Pancreas (tissue), 10 donors: ENCODE results near the gene KCNMA1. TPM values are rescaled to one million over a fixed set of nuclear protein-coding genes. Genes with fewer than 3 reads are reported as not detected.
A peak's percentile ranks its signal among the peaks of the same experiment; 100 is the strongest.

Experiments
- ATAC-seq, 4 donors: fragments of 200-7000 bp; cut with Tn5 transposase; one replicate each; pipeline versions ENCODE4 v1.8.0 to v1.9.1; 2020; ENCODE audit warnings: mild to moderate bottlenecking in 4 of 4, moderate library complexity in 4 of 4
- DNase-seq, 6 donors: peaks; one replicate each; pipeline ENCODE4 v3.0.0-alpha.2; 2020
- FAIRE-seq: peaks from 2 replicates; lab custom pipeline; 2012; peaks lifted over from hg19 to GRCh38; lab: Jason Lieb, UNC
- H3K27ac ChIP-seq, 4 donors: fragments of 200-600 bp; sonication (generic); 1 replicate in 3 of 4; 2 replicates in 1 of 4; pipeline versions ENCODE4 v1.5.0 to v1.8.0; 2020
- H3K27me3 ChIP-seq, 4 donors: fragments of 200-600 bp; one replicate each; pipeline ENCODE4 v1.8.0; 2021
- H3K36me3 ChIP-seq, 3 donors: fragments of 200-600 bp; sonication (generic) in 1 of 3; one replicate each; pipeline versions ENCODE4 v1.5.0 to v1.8.0; 2020 to 2021
- H3K4me1 ChIP-seq, 3 donors: fragments of 200-600 bp; one replicate each; pipeline ENCODE4 v1.8.0; 2021
- H3K4me3 ChIP-seq, 4 donors: fragments of 200-600 bp; sonication (generic) in 2 of 4; one replicate each; pipeline versions ENCODE4 v1.5.0 to v1.8.0; 2020 to 2021
- H3K9me3 ChIP-seq, 4 donors: fragments of 200-600 bp; one replicate each; pipeline ENCODE4 v1.8.0; 2021
- WGBS, 2 donors: extraction: QIAGEN DNeasy Blood & Tissue Kit; methylation state at CpG; one replicate each; pipeline ENCODE4 v1.1.7; 2013; 5-methylcytosine and 5-hydroxymethylcytosine counted together
- intact Hi-C, 3 donors: fragments of 100-400 bp; cut with DNase I; formaldehyde crosslinking; loops; one replicate each; pipeline versions ENCODE4 v1.11.1 to v1.14.2; 2022
- polyA plus RNA-seq, 2 donors: library from polyadenylated mRNA; stranded (reverse); fragments of 200-250 nt; gene quantifications; one replicate each; pipeline ENCODE4 v1.2.3, GENCODE V29; 2013
- total RNA-seq, 6 donors: library from RNA; stranded (reverse); fragmentation: NEBNext Ultra II Directional in 4 of 6; extraction: Animal tissue kit (Norgen Biotek cat#: 25700) in 4 of 6; gene quantifications; one replicate each; pipeline versions ENCODE4 v1.2.1 to v1.2.4, GENCODE V29; 2021 to 2023
- TF ChIP-seq, protein P1 (sequence below), 4 donors: fragments of 200-600 bp; sonication (generic) in 3 of 4; IDR thresholded peaks; one replicate each; pipeline versions ENCODE4 v1.5.0 to v1.8.0; 2021; ENCODE audit warnings: antibody characterized with exemption in 4 of 4
- donor health status: healthy with polysubstance abuse.
- donor health status: DM: no; HTN: no; CAD: no; lungs with moderate emphysema.
- donor health status: DM: no; HTN: no; CAD: no.
- donor health status: control.
- donor health status: control.
- donor health status: Bipolar disorder and iron deficiency.
- donor health status: DM: yes; HTN: yes; CAD: no.
- donor health status: DM: no; HTN: no; CAD: no.
- donor health status: DM: no; HTN: no; CAD: no.
- donor health status: DM: yes; HTN: yes; CAD: no.

KCNMA1 gene
- total and polyA plus RNA-seq, 8 donors: 3.5 to 19.4 (median 9.3) TPM

GRCh38 chr10:77552252-77552651, 85.4 kb downstream of the KCNMA1 start:
- FAIRE-seq (no peak), ATAC-seq (peak in 2 of 4 donors; percentile 45 to 57), DNase-seq (no peak)
- no peak overlapping the region for H3K4me3 ChIP-seq
- intact Hi-C loops: no loop called here
- no peaks in the 10 kb centered on the region for H3K27me3 ChIP-seq
- H3K27ac ChIP-seq: no peak overlapping the region
- no peaks in the 10 kb centered on the region for H3K36me3 ChIP-seq
- TF ChIP-seq, protein P1, sequence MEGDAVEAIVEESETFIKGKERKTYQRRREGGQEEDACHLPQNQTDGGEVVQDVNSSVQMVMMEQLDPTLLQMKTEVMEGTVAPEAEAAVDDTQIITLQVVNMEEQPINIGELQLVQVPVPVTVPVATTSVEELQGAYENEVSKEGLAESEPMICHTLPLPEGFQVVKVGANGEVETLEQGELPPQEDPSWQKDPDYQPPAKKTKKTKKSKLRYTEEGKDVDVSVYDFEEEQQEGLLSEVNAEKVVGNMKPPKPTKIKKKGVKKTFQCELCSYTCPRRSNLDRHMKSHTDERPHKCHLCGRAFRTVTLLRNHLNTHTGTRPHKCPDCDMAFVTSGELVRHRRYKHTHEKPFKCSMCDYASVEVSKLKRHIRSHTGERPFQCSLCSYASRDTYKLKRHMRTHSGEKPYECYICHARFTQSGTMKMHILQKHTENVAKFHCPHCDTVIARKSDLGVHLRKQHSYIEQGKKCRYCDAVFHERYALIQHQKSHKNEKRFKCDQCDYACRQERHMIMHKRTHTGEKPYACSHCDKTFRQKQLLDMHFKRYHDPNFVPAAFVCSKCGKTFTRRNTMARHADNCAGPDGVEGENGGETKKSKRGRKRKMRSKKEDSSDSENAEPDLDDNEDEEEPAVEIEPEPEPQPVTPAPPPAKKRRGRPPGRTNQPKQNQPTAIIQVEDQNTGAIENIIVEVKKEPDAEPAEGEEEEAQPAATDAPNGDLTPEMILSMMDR (IDR thresholded peaks at IDR 0.05): no peak
- no peaks in the 10 kb centered on the region for H3K9me3 ChIP-seq
- peaks cover 0 to 2% (median 0%) of the 10 kb centered on the region in 3 donors for H3K4me1 ChIP-seq
- WGBS, 2 donors: 89 to 93% methylated on average over 1 of the region's 1 CpG

DNA sequence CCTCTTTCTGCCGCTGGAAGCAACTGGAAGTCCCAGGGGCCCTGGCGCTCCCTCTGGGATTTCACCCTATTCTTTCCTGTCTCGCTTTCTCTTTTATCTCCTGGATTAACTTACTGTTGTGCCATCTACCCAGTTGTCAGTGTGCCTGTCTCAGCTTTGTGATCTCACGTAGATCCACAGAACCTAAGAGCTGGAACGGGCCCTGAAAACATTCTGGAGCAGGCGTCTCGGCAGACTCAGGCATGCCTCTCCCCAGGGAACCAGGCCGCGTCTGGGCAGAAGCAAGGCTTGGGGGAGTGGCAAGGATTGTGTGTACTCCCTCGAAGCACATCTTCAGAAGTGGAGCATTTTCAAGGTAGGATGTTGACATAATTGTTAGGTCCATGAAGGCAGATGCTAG, 87.2 kb downstream of the KCNMA1 start:
- no peak overlapping the region for H3K4me3 ChIP-seq
- no peak overlapping the region for H3K27ac ChIP-seq
- ATAC-seq (no peak), FAIRE-seq (no peak), DNase-seq (no peak)
- H3K27me3 ChIP-seq: no peaks in the 10 kb centered on the region
- TF ChIP-seq, protein P1 (IDR thresholded peaks at IDR 0.05): no peak
- 83 to 94% methylated on average over 10 of the region's 10 CpGs for WGBS, 2 donors
- intact Hi-C loops: no loop called here
- H3K4me1 ChIP-seq: peaks cover 0 to 2% (median 0%) of the 10 kb centered on the region in 3 donors
- H3K36me3 ChIP-seq: no peaks in the 10 kb centered on the region
- H3K9me3 ChIP-seq: no peaks in the 10 kb centered on the region

GRCh38 chr10:77548671-77549070, 88.9 kb downstream of the KCNMA1 start:
- Histone ChIP-seq H3K36me3 (no peaks in the 10 kb centered on the region), H3K9me3 (no peaks in the 10 kb centered on the region), H3K4me1 (no peaks in the 10 kb centered on the region), H3K27ac (no peak overlapping the region), H3K4me3 (no peak overlapping the region), H3K27me3 (no peaks in the 10 kb centered on the region)
- FAIRE-seq (no peak), ATAC-seq (no peak), DNase-seq (no peak)
- intact Hi-C loops: no loop called here
- WGBS, 2 donors: 78 to 95% methylated on average over 1 of the region's 1 CpG
- TF ChIP-seq, protein P1 (IDR thresholded peaks at IDR 0.05): no peak

GRCh38 chr10:77548157-77548556, 89.5 kb downstream of the KCNMA1 start:
- DNase-seq (no peak), ATAC-seq (no peak), FAIRE-seq (no peak)
- Histone ChIP-seq H3K27ac (no peak overlapping the region), H3K4me3 (no peak overlapping the region), H3K36me3 (no peaks in the 10 kb centered on the region), H3K4me1 (no peaks in the 10 kb centered on the region), H3K9me3 (no peaks in the 10 kb centered on the region), H3K27me3 (no peaks in the 10 kb centered on the region)
- TF ChIP-seq, protein P1 (IDR thresholded peaks at IDR 0.05): no peak
- WGBS, 2 donors: 97 to 100% methylated on average over 3 of the region's 3 CpGs
- intact Hi-C loops: no loop called here

DNA sequence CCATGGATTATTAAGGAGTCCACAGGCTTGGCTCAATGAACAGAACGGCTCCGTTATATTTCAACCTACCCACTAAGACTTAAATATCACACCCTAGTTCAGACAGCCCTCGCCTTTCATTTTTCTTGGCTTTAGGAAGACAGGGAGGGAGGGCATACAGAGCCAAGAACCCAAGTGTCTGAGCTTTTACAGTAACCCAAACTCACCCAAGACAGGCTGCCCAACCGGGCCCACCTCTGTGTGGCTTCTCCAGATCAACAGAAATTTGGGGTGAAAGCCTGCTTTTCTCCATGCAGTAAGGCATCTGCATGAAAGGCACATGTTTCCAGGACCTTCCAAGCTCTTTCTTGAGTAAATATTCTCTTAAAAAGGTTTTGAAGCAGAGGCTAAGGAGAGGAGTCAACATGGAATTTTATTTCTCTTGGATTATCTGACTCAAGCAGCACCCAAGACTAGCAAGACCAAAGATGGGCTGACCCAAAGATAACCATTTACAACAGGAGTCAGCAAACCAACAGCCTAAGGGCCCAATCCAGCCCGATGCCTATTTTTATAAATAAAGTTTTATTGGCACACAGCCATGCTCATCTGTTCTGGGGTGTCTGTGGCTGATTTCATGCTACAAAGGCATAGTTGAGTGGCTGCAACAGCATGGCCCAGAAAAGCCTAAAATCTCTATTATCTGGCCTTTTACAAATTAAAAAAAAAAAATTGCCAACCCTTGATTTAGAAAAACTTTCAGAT, 90.1 kb downstream of the KCNMA1 start:
- TF ChIP-seq, protein P1 (IDR thresholded peaks at IDR 0.05): no peak
- Histone ChIP-seq H3K9me3 (no peaks in the 10 kb centered on the region), H3K4me1 (no peaks in the 10 kb centered on the region), H3K27ac (no peak overlapping the region), H3K4me3 (no peak overlapping the region), H3K36me3 (no peaks in the 10 kb centered on the region), H3K27me3 (no peaks in the 10 kb centered on the region)
- FAIRE-seq (no peak), ATAC-seq (no peak), DNase-seq (no peak)
- intact Hi-C loops: no loop called here
- WGBS, 2 donors: 84 to 94% methylated on average over 5 of the region's 5 CpGs
